ENCODE measurements around the gene C1QTNF6. TPM values are rescaled to one million over a fixed set of nuclear protein-coding genes. Genes with fewer than 3 reads are reported as not detected.

C1QTNF6 gene
- total and polyA plus RNA-seq, 4 donors = 3.1 to 4.5 (median 4.0) TPM

GRCh38 chr22:37208401-37209139 lies 20.5 kb upstream of the C1QTNF6 start:
- Histone ChIP-seq H3K9ac (ENCODE audit: low read depth in 1 of 2, low read length in 2 of 2) (no peak overlapping the region), H3K4me1 (ENCODE audit: control insufficient read depth in 4 of 4, insufficient read depth in 4 of 4, low read length in 3 of 4) (peaks cover 0 to 2% (median 1%) of the 10 kb centered on the region in 4 donors), H3K27ac (ENCODE audit: low read depth in 1 of 2, low read length in 2 of 2) (no peak overlapping the region), H3K4me3 (ENCODE audit: low read depth in 1 of 3, low read length in 3 of 3) (no peak overlapping the region), H3K9me3 (ENCODE audit: control insufficient read depth in 4 of 4, low read length in 3 of 4) (no peaks in the 10 kb centered on the region), H3K36me3 (ENCODE audit: control insufficient read depth in 4 of 4, insufficient read depth in 3 of 4, low read depth in 1 of 4, low read length in 3 of 4) (no peaks in the 10 kb centered on the region), H3K27me3 (ENCODE audit: control insufficient read depth in 4 of 4, insufficient read depth in 4 of 4, low read length in 3 of 4) (peaks cover 0 to 4% (median 0%) of the 10 kb centered on the region in 4 donors)
- no peak for DNase-seq (ENCODE audit: low spot score)
- WGBS = 94% methylated on average over 7 of the region's 7 CpGs
- no peak for TF ChIP-seq ATF3 (IDR thresholded peaks at IDR 0.05)
- TF ChIP-seq NR2F2 (IDR thresholded peaks at IDR 0.05) = no peak
- TF ChIP-seq RAD21 (IDR thresholded peaks at IDR 0.05) = no peak
- no peak for TF ChIP-seq SP1 (IDR thresholded peaks at IDR 0.05)
- no peak for TF ChIP-seq GABPA (IDR thresholded peaks at IDR 0.05 in 1 of 2, conservative IDR thresholded peaks at IDR 0.05 in 1 of 2)
- no peak for TF ChIP-seq HNF4G (IDR thresholded peaks at IDR 0.05)
- TF ChIP-seq JUND (IDR thresholded peaks at IDR 0.05) = no peak
- TF ChIP-seq, protein P1, sequence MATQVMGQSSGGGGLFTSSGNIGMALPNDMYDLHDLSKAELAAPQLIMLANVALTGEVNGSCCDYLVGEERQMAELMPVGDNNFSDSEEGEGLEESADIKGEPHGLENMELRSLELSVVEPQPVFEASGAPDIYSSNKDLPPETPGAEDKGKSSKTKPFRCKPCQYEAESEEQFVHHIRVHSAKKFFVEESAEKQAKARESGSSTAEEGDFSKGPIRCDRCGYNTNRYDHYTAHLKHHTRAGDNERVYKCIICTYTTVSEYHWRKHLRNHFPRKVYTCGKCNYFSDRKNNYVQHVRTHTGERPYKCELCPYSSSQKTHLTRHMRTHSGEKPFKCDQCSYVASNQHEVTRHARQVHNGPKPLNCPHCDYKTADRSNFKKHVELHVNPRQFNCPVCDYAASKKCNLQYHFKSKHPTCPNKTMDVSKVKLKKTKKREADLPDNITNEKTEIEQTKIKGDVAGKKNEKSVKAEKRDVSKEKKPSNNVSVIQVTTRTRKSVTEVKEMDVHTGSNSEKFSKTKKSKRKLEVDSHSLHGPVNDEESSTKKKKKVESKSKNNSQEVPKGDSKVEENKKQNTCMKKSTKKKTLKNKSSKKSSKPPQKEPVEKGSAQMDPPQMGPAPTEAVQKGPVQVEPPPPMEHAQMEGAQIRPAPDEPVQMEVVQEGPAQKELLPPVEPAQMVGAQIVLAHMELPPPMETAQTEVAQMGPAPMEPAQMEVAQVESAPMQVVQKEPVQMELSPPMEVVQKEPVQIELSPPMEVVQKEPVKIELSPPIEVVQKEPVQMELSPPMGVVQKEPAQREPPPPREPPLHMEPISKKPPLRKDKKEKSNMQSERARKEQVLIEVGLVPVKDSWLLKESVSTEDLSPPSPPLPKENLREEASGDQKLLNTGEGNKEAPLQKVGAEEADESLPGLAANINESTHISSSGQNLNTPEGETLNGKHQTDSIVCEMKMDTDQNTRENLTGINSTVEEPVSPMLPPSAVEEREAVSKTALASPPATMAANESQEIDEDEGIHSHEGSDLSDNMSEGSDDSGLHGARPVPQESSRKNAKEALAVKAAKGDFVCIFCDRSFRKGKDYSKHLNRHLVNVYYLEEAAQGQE (IDR thresholded peaks at IDR 0.05) = no peak

- H3K36me3 ChIP-seq (ENCODE audit: control insufficient read depth in 4 of 4, insufficient read depth in 3 of 4, low read depth in 1 of 4, low read length in 3 of 4) = no peaks in the 10 kb centered on the region
- H3K4me1 ChIP-seq (ENCODE audit: control insufficient read depth in 4 of 4, insufficient read depth in 4 of 4, low read length in 3 of 4) = peaks cover 0 to 2% (median 1%) of the 10 kb centered on the region in 4 donors
- H3K9me3 ChIP-seq (ENCODE audit: control insufficient read depth in 4 of 4, low read length in 3 of 4) = no peaks in the 10 kb centered on the region
- H3K27me3 ChIP-seq (ENCODE audit: control insufficient read depth in 4 of 4, insufficient read depth in 4 of 4, low read length in 3 of 4) = peaks cover 0 to 4% (median 0%) of the 10 kb centered on the region in 4 donors
- TF ChIP-seq TAF1 (conservative IDR thresholded peaks at IDR 0.05) (no peak), ATF3 (IDR thresholded peaks at IDR 0.05) (no peak), GABPA (IDR thresholded peaks at IDR 0.05 in 1 of 2, conservative IDR thresholded peaks at IDR 0.05 in 1 of 2) (no peak), JUND (IDR thresholded peaks at IDR 0.05) (no peak), HNF4A (conservative IDR thresholded peaks at IDR 0.05) (no peak), HNF4G (IDR thresholded peaks at IDR 0.05) (no peak), FOXA1 (IDR thresholded peaks at IDR 0.05) (no peak), FOXA2 (IDR thresholded peaks at IDR 0.05) (no peak), EGR1 (IDR thresholded peaks at IDR 0.05; ENCODE audit: low read depth in 2 of 2) (no peak), SP1 (IDR thresholded peaks at IDR 0.05) (no peak), NR2F2 (IDR thresholded peaks at IDR 0.05) (no peak), YY1 (IDR thresholded peaks at IDR 0.05) (no peak)
- TF ChIP-seq, protein P2, sequence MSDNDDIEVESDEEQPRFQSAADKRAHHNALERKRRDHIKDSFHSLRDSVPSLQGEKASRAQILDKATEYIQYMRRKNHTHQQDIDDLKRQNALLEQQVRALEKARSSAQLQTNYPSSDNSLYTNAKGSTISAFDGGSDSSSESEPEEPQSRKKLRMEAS (IDR thresholded peaks at IDR 0.05) = no peak
- TF ChIP-seq, protein P1 (IDR thresholded peaks at IDR 0.05) = no peak
- TF ChIP-seq, protein P3, sequence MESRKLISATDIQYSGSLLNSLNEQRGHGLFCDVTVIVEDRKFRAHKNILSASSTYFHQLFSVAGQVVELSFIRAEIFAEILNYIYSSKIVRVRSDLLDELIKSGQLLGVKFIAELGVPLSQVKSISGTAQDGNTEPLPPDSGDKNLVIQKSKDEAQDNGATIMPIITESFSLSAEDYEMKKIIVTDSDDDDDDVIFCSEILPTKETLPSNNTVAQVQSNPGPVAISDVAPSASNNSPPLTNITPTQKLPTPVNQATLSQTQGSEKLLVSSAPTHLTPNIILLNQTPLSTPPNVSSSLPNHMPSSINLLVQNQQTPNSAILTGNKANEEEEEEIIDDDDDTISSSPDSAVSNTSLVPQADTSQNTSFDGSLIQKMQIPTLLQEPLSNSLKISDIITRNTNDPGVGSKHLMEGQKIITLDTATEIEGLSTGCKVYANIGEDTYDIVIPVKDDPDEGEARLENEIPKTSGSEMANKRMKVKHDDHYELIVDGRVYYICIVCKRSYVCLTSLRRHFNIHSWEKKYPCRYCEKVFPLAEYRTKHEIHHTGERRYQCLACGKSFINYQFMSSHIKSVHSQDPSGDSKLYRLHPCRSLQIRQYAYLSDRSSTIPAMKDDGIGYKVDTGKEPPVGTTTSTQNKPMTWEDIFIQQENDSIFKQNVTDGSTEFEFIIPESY (IDR thresholded peaks at IDR 0.05) = no peak
- TF ChIP-seq, protein P4, sequence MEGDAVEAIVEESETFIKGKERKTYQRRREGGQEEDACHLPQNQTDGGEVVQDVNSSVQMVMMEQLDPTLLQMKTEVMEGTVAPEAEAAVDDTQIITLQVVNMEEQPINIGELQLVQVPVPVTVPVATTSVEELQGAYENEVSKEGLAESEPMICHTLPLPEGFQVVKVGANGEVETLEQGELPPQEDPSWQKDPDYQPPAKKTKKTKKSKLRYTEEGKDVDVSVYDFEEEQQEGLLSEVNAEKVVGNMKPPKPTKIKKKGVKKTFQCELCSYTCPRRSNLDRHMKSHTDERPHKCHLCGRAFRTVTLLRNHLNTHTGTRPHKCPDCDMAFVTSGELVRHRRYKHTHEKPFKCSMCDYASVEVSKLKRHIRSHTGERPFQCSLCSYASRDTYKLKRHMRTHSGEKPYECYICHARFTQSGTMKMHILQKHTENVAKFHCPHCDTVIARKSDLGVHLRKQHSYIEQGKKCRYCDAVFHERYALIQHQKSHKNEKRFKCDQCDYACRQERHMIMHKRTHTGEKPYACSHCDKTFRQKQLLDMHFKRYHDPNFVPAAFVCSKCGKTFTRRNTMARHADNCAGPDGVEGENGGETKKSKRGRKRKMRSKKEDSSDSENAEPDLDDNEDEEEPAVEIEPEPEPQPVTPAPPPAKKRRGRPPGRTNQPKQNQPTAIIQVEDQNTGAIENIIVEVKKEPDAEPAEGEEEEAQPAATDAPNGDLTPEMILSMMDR (IDR thresholded peaks at IDR 0.05; ENCODE audit: low read depth, low read length, missing input control) = no peak
- DNase-seq (ENCODE audit: low spot score) = no peak
- WGBS = 87% methylated on average over 7 of the region's 7 CpGs
- H3K4me3 ChIP-seq (ENCODE audit: low read depth in 1 of 3, low read length in 3 of 3) = no peak overlapping the region
- H3K27ac ChIP-seq (ENCODE audit: low read depth in 1 of 2, low read length in 2 of 2) = no peak overlapping the region
- H3K9ac ChIP-seq (ENCODE audit: low read depth in 1 of 2, low read length in 2 of 2) = no peak overlapping the region
These were observed 19.9 kb upstream of the C1QTNF6 start for GRCh38 chr22:37207981-37208380.
